ENCODE results near the gene SHISAL1.

Gene SHISAL1

DNA sequence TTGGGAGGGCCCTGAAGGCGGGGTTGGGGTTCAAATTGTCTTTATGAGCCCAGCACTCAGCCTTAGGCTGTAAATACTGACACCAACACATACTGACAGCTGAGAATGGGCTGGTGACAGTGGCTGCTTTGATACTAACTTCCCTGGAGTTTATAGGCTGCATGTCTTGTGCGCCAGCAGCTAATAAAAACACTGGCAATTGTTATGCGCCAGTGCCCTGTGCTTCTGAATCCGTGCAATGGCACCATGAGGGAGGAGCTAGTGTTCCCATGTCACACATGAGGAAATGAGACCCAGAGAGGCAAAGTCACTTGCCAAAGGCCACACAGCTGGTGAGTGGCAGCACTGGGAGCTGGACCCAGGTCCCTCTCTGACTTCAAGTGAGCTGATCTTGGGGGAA is 23.8 kb downstream of the SHISAL1 start:
- no peak for ATAC-seq
- H3K4me3 Mint-ChIP-seq, result no peak overlapping the region
- H3K36me3 Mint-ChIP-seq, result no peaks in the 10 kb centered on the region
- H3K27ac Mint-ChIP-seq, result no peak overlapping the region
- peaks cover 5% of the 10 kb centered on the region for H3K4me1 Mint-ChIP-seq
- H3K9me3 Mint-ChIP-seq, result peaks cover under 1% of the 10 kb centered on the region
- H3K27me3 Mint-ChIP-seq, result peaks cover 78% of the 10 kb centered on the region

DNA sequence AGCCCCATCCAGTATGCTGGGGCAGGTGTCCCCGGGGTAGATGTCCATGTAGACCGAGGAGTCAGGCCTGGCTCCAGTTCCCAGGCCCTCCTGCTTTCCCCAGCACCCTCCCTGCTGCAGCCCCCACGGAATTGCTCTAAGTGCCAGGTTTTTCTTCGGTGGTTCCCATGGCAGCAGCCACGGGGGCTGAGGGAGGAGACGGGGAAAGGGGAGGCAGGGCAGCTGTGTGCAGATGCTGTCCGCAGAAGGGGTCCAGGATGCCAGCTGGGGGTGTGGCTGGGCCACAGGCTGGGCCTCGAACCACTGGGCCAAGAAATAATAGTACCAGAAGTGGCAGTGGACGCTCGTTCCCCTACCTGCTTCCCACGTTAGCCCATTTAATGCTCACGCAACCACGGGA is 25.0 kb downstream of the SHISAL1 start:
- Mint-ChIP-seq H3K9me3 (no peaks in the 10 kb centered on the region), H3K27ac (no peak overlapping the region), H3K27me3 (peaks cover 75% of the 10 kb centered on the region), H3K4me1 (peaks cover 5% of the 10 kb centered on the region), H3K4me3 (no peak overlapping the region), H3K36me3 (no peaks in the 10 kb centered on the region)
- no peak for ATAC-seq

DNA sequence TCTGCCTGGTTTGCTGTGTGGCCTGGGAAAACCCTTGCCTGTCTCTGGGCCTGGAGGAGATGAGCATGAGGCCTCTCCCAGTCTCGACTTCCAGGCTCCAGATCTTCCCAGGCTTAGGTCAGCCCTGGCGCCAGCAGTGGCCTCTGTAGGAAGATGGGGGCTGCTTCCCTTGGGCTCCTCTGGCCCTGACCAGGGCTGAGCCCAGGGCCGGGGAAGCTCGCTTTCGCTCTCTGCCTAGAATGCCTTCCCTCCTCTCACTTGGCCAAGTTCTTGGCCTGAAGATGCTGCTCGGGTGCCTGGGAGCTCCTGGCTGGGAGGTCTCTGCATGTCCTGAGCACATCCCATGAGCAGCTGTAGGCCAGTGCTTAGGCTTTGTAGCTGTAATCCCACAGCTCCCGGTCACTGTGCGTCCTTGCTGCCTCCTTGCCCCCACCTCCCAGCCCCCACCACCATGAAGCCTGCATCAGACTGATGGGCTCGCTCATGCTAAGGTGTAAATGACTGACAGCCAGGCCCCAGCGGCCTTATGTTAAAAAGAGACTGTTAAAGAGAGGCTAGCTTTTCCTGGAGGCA is 25.5 kb downstream of the SHISAL1 start:
- ATAC-seq, result no peak
- Mint-ChIP-seq H3K4me3 (no peak overlapping the region), H3K27ac (no peak overlapping the region), H3K4me1 (peaks cover 5% of the 10 kb centered on the region), H3K9me3 (no peaks in the 10 kb centered on the region), H3K36me3 (no peaks in the 10 kb centered on the region), H3K27me3 (peaks cover 75% of the 10 kb centered on the region)

DNA sequence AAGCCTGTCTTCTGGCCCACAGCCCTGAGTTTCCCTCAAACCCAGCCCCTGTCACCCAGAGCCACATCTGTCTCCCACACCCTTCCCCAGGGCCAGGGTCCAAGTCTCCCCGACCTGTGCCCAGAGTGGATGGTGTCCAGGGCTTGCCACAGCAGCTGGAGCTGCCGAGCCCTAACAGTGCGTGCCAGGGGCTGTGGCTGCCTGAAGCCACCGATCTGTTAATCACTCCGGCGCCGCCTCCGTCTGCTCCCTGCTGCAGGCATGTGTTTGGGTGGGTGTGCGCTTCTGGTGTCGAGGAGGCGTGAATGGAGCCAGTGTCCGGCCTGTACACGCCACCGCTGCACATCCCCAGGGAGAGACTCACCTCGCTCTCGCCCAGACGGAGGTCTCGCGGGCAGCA is 26.1 kb downstream of the SHISAL1 start:
- Mint-ChIP-seq H3K4me3 (no peak overlapping the region), H3K27me3 (peaks cover 71% of the 10 kb centered on the region), H3K9me3 (no peaks in the 10 kb centered on the region), H3K27ac (no peak overlapping the region), H3K4me1 (peaks cover under 1% of the 10 kb centered on the region), H3K36me3 (no peaks in the 10 kb centered on the region)
- ATAC-seq, result no peak

DNA sequence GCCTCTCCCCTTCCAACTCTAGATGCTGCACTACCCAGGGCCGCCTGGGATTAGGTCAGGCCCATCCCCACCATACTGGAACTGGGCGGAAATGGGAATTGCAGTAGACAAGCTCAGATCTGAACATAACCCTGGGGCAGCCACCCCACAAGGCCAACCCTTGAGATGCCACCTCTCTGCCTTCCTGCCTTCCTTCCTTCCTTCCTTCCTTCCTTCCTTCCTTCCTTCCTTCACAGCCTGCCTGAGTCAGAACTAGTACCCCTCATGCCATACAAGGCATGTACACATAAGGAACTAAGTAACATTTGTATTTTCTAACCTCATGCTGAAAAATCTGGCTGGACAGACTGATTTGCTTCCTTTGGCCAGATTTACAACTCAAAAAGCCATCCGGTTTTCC is 28.0 kb downstream of the SHISAL1 start:
- no peak overlapping the region for H3K27ac Mint-ChIP-seq
- no peak overlapping the region for H3K4me3 Mint-ChIP-seq
- no peaks in the 10 kb centered on the region for H3K9me3 Mint-ChIP-seq
- no peaks in the 10 kb centered on the region for H3K36me3 Mint-ChIP-seq
- no peak for ATAC-seq
- H3K4me1 Mint-ChIP-seq, result no peaks in the 10 kb centered on the region
- H3K27me3 Mint-ChIP-seq, result peaks cover 81% of the 10 kb centered on the region

DNA sequence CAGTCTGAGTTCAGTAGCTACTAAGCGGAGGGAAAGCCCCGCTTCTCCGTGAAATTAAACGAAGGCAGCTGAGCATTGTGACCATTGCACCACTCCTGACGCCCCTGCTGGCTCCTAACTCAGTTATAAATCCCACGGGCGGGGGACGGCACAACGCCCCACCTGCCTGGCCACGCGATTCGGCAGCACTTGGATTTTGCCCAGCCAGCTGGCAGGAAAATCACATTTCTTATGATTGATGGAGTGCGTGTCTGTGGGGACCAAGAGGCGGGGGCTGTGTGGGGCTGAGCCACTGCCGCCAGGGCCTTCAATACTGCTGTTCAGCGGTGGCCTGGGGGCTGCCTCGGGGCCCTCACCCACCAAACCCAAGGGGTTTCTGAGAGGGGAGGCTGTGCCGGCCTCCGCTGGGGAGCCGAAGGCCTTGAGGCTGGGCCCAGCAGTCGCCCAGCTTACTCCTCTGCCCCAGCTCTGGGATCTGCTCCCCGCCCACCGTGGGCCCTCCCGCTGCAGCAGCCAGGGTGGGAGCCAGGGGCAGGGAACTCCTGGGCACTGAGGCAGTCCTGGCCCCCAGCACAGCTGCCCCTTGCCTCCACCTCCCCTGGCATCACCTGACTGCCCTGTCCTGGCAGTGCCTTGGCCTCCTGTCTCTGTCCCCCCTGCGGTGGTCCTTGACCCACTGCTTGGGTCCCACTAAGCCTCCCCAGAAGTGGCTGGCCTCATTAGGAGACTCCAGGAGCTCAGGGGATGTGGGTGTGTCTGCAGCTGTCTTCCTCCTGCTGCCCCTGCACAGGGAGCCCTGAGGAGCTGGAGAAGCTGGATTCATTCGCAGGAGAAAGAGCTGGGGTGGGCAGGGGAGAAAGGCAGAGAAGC is 30.7 kb downstream of the SHISAL1 start:
- H3K27me3 Mint-ChIP-seq, result peaks cover 74% of the 10 kb centered on the region
- H3K4me3 Mint-ChIP-seq, result no peak overlapping the region
- H3K36me3 Mint-ChIP-seq, result no peaks in the 10 kb centered on the region
- ATAC-seq, result no peak
- H3K9me3 Mint-ChIP-seq, result no peaks in the 10 kb centered on the region
- no peaks in the 10 kb centered on the region for H3K4me1 Mint-ChIP-seq
- no peak overlapping the region for H3K27ac Mint-ChIP-seq

DNA sequence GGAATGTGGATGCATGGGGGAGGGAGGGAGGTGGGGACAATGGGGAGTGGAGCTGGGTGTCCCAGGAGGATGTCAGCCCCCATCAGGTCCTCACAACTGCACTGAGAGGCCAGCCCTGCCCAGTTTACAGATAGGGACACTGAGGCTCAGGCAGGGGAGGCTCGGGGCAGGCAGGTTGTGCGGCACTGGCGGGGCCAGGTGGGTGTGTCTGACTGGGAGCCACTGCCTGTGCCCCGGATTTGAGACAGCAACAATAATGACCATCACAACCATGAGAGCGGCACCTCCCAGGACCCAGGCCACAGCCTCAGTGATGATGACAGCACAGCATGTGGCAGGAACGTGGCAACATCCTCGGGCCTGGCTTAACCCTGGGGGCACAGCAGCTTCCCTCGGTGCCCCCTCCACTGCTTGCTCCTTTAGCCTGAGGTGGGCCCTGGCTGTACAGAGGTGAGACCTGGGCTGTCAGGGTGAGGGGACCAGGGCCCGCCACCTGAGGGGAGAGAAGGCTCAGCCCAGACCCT is 32.0 kb downstream of the SHISAL1 start:
- peak; percentile 25 for ATAC-seq
- no peaks in the 10 kb centered on the region for H3K4me1 Mint-ChIP-seq
- peaks cover 74% of the 10 kb centered on the region for H3K27me3 Mint-ChIP-seq
- H3K36me3 Mint-ChIP-seq, result no peaks in the 10 kb centered on the region
- no peak overlapping the region for H3K27ac Mint-ChIP-seq
- no peak overlapping the region for H3K4me3 Mint-ChIP-seq
- H3K9me3 Mint-ChIP-seq, result no peaks in the 10 kb centered on the region

DNA sequence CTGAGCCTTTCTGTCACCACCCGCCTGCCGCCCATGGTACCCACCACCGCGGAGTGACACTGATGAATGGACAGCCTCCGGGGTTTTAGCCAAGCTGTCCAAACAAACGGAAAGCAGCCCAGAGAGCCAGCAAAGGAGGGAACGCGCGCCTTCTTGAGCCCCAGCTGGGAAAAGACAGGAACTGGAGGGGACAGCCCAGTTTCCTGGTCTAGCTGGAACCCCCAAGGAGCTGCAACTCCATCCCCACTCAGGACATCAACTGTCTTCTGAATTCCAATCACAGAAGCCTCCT is 33.7 kb downstream of the SHISAL1 start:
- H3K9me3 Mint-ChIP-seq, result no peaks in the 10 kb centered on the region
- ATAC-seq, result no peak
- H3K27ac Mint-ChIP-seq, result no peak overlapping the region
- H3K27me3 Mint-ChIP-seq, result peaks cover 66% of the 10 kb centered on the region
- H3K4me1 Mint-ChIP-seq, result no peaks in the 10 kb centered on the region
- H3K4me3 Mint-ChIP-seq, result no peak overlapping the region
- no peaks in the 10 kb centered on the region for H3K36me3 Mint-ChIP-seq

DNA sequence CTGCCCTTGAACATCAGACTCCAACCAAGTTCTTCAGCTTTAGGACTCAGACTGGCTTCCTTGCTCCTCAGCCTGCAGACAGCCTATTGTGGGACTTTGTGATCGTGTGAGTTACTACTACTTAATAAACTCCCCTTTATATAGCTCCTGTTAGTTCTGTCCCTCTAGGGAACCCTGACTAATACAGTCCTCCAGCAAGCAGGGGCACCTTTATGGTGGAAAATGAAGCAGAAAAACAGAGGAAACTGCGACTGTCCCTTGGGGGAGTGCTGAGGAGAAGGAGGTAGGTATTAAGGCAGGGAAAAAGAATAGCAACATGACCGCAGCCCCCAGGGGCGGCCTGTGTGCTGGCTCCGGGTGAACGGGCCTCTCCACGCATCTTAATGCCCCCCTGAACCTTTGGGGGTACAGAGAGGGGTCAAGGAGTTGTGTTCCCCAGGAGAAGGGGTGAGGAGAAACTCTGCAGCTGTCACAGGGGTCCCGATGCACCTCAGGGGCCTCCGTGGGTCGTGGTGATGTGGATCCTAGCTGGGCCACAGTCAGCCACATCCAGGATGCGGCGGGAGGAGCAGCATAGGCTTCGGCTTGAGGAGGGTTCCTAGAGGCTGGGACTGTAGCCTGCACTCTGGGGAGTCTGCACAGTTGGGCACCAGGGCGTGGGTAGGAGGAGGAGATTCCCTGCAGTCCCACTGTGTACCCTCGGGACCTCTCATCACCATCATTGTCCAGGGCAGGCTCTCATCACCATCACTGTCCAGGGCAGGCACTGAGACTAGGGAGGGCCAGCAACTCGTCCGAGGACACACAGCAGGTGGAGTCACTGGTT is 34.3 kb downstream of the SHISAL1 start:
- peaks cover 64% of the 10 kb centered on the region for H3K27me3 Mint-ChIP-seq
- H3K27ac Mint-ChIP-seq, result no peak overlapping the region
- ATAC-seq, result no peak
- H3K4me3 Mint-ChIP-seq, result no peak overlapping the region
- no peaks in the 10 kb centered on the region for H3K4me1 Mint-ChIP-seq
- no peaks in the 10 kb centered on the region for H3K9me3 Mint-ChIP-seq
- no peaks in the 10 kb centered on the region for H3K36me3 Mint-ChIP-seq

DNA sequence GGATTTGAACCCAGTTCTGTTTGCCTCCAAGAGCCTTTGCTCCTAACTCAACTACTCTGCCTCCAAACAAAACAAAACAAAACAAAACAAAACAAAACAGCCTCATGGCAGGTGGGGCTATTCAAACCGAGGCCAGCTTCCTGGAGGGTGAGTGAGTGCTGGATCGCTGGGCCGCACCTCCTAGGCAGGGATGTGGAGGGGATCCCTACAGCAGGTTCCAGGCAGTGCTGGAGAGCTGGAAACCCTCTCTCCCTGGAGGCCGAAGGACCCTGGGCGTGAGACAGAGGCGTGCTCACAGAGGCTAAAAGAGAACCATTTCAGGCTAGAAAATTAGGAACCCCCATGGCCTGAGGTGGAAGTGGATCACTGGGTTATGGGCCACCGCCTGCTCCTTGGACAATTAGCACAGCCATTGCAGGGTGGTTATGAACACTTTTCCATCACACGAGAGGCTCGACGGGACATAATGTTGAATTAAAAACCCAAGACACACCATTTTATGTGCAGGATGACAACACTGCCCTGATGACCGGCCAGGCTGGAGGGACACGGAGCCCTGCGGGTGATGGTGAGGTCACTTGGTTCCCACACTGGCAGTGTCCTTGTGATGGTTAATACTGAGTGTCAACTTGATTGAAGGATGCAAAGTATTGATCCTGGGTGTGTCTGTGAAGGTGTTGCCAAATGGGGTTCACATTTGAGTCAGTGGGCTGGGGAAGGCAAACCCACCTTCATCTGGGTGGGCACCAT is 35.2 kb downstream of the SHISAL1 start:
- Mint-ChIP-seq H3K4me1 (peaks cover 7% of the 10 kb centered on the region), H3K4me3 (no peak overlapping the region), H3K9me3 (no peaks in the 10 kb centered on the region), H3K27ac (no peak overlapping the region), H3K27me3 (peaks cover 55% of the 10 kb centered on the region), H3K36me3 (no peaks in the 10 kb centered on the region)
- no peak for ATAC-seq

DNA sequence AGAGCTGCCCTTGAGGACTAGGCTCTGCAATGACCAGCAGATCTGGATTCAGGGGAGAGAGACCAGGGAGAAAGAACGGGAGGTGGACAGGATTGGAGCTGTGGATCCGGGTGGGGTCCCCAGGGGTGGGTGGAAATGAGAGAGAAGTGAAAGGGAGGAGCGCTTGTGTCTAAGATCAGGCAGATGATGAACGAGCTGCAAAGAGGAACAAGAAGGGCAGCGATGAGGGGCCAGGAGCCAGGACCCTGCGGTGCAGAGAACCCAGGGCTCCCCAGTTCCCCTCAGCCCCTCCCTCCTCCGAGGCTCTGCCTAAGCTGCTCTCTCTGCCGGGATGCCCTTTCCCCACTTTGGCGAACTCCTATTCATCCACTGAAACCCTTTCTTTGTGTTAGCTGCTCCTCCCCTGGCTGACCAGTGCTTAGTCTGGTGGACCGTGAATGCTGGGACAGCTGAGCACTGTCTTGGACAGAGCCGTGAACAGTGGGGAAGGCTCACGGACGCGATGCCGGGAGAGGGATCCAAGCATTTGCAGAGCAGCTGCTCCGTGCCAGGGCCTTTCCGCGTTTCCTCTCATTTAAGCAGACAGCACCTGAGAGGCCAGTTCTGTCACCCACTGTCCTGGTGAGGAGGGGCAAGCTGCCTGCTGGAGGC is 35.9 kb downstream of the SHISAL1 start:
- H3K9me3 Mint-ChIP-seq, result no peaks in the 10 kb centered on the region
- H3K27ac Mint-ChIP-seq, result no peak overlapping the region
- no peak for ATAC-seq
- H3K36me3 Mint-ChIP-seq, result no peaks in the 10 kb centered on the region
- H3K27me3 Mint-ChIP-seq, result peaks cover 50% of the 10 kb centered on the region
- no peak overlapping the region for H3K4me3 Mint-ChIP-seq
- peaks cover 7% of the 10 kb centered on the region for H3K4me1 Mint-ChIP-seq

DNA sequence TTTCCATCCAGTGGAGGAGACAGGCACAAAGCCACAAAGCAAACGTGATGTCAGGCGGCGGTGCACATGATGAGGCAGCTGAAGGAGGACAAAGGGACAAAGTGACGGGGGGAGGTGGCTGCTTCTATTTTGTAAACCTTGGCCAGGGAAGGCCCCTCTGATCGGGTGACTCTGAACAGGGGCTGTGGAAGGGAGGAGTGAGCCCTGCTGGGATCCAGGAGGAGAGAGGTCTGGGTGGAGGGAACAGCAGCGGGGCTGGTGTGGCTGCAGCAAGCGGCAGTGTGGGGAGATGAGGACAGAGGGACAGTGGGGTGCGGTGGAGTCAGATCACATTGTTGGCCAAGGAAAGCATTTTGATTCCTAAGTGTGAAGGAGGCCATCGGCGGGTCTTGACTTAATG is 36.7 kb downstream of the SHISAL1 start:
- Mint-ChIP-seq H3K27ac (no peak overlapping the region), H3K4me3 (no peak overlapping the region), H3K4me1 (peaks cover 7% of the 10 kb centered on the region), H3K36me3 (no peaks in the 10 kb centered on the region), H3K27me3 (peaks cover 44% of the 10 kb centered on the region), H3K9me3 (no peaks in the 10 kb centered on the region)
- ATAC-seq, result no peak

DNA sequence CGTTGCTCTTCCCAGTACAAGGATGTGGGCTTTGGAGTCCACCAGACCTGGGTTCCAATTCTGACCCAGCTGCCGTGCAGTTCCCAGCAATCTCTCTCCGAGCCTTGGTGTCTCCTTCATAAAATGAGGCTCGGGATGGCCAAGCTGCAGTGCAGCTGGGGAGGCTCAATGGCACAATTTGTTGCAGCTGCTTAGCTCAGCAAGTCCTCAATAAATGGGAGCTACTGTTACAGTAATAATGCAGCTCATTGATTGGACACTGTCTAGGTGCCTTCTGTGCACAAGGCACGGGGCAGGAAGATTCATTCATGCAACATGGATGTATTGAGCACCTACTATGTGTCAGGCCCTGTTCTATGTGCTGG is 37.1 kb downstream of the SHISAL1 start:
- no peaks in the 10 kb centered on the region for H3K36me3 Mint-ChIP-seq
- H3K4me1 Mint-ChIP-seq, result peaks cover 7% of the 10 kb centered on the region
- no peaks in the 10 kb centered on the region for H3K9me3 Mint-ChIP-seq
- no peak for ATAC-seq
- H3K27me3 Mint-ChIP-seq, result peaks cover 40% of the 10 kb centered on the region
- no peak overlapping the region for H3K27ac Mint-ChIP-seq
- H3K4me3 Mint-ChIP-seq, result no peak overlapping the region

DNA sequence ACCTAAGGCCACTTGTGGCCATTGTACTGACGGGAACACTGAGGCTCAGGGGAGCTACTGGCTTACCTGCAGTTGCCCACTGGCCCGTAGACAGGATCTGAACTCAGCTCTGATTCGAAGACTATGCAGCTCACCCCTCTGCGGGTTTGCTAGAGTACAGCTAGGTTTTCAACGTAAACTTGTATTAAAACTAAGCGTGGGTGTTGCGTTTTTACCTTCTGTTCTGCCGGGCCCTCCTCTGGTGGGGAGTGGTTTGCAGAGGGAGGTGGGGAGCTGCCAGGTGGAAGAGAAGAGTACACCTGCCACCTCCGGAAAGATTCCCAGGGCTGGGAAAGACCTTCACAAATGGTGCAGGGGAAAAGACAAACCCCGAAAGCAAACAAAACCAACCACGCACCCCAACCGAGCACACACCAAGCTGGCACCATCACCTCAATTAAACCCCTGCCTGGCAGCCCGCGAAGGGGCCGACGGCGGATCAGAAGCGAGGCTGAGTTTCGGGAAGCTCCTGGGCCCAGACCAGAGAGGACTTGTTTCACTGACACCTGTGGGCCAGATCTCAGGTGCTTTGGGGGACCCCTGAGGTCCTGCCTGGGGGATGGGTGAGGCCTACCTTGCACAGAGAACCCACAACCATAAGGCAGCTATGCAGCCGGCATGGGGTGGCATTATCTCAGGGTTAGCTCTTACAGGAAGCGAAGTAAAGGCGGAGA is 37.7 kb downstream of the SHISAL1 start:
- Mint-ChIP-seq H3K36me3 (no peaks in the 10 kb centered on the region), H3K4me1 (peaks cover 7% of the 10 kb centered on the region), H3K27me3 (peaks cover 35% of the 10 kb centered on the region), H3K4me3 (no peak overlapping the region), H3K9me3 (no peaks in the 10 kb centered on the region), H3K27ac (no peak overlapping the region)
- ATAC-seq, result no peak
